HEK293 (cell line): Measurements from ENCODE around the gene NKX1-1.

Experiments used
- ZNF26 ChIP-seq: fragments of 450-650 bp; formaldehyde crosslinking; IDR thresholded peaks from 2 replicates; pipeline ENCODE4 v1.5.1; 2016; ENCODE audit warnings: missing biosample characterization, missing genetic modification characterization
- ZSCAN30 ChIP-seq: fragments of 450-650 bp; IDR thresholded peaks from 2 replicates; pipeline ENCODE4 v1.5.1; 2018; ENCODE audit warnings: missing biosample characterization, mild to moderate bottlenecking, missing genetic modification characterization, moderate library complexity

DNA sequence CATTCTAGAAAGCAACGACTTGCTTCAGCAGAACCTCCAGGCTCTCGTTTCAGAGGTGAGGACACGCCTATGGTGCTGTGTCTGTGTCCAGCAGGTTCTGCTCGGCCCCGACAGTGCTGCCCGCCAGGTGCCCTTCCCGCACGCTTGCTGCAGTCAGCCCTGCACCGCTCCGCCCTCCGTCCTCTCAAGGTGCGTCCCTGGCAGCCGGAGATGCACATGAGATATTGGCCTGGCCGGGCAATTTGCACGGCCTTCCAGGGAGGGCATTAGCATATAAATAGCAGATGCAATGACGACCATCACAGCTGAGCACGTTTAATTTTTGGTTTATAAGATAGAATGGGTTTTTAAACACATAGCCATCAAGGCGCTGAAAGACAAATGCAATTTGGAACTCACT, 44.8 kb downstream of the NKX1-1 start:
- TF ChIP-seq ZSCAN30 (tag by site-specific recombination) = no peak
- TF ChIP-seq ZNF26 = no peak
